Neural cell (in vitro differentiated cells): Measurements from ENCODE around the gene THAP4. TPM values are rescaled to one million over a fixed set of nuclear protein-coding genes. Genes with fewer than 3 reads are reported as not detected.

Experiments
- H2AFZ ChIP-seq: fragments of 200-600, 300-800 bp; sonication (generic), shearing (Covaris generic); 2 replicates; pipeline ENCODE4 v1.6.0; 2014; ENCODE audit warnings: low read depth, mild to moderate bottlenecking, antibody characterized with exemption, low read length, moderate library complexity
- H3F3A ChIP-seq: fragments of 200-600 bp; shearing (Covaris generic); 2 replicates; pipeline ENCODE4 v1.6.1; 2016; ENCODE audit warnings: mild to moderate bottlenecking, moderate library complexity, mixed read lengths, antibody characterized with exemption, low read length; ENCODE audit not compliant: insufficient read depth, poor library complexity, severe bottlenecking
- H3K27ac ChIP-seq: fragments of 200-600, 300-800 bp; sonication (generic), shearing (Covaris generic); 2 replicates; pipeline ENCODE4 v1.5.1; 2014; ENCODE audit warnings: mild to moderate bottlenecking, low read length, moderate library complexity
- H3K27me3 ChIP-seq: fragments of 300-800, 200-600 bp; sonication (generic), shearing (Covaris generic); 2 replicates; pipeline ENCODE4 v1.6.0; 2014; ENCODE audit warnings: mild to moderate bottlenecking, low read depth, low read length, moderate library complexity; ENCODE audit not compliant: insufficient read depth
- H3K36me3 ChIP-seq: fragments of 300-800, 200-600 bp; sonication (generic), shearing (Covaris generic); 2 replicates; pipeline ENCODE4 v1.5.1; 2014; ENCODE audit warnings: mild to moderate bottlenecking, antibody characterized with exemption, low read length, moderate library complexity; ENCODE audit not compliant: insufficient read depth
- H3K4me2 ChIP-seq: fragments of 300-800, 200-600 bp; sonication (generic), shearing (Covaris generic); 2 replicates; pipeline ENCODE4 v1.6.0; 2014; ENCODE audit warnings: mild to moderate bottlenecking, low read length
- H3K4me3 ChIP-seq: fragments of 300-800, 200-600 bp; sonication (generic), shearing (Covaris generic); 2 replicates; pipeline ENCODE4 v1.5.1; 2014; ENCODE audit warnings: mild to moderate bottlenecking, low read length, moderate library complexity
- H3K79me2 ChIP-seq: fragments of 200-600 bp; shearing (Covaris generic); replicated peaks from 2 replicates; pipeline ENCODE4 v1.6.0; 2014; ENCODE audit warnings: mild to moderate bottlenecking, low read length, moderate library complexity; ENCODE audit not compliant: insufficient read depth
- H3K9ac ChIP-seq: fragments of 300-800, 200-600 bp; sonication (generic), shearing (Covaris generic); 2 replicates; pipeline ENCODE4 v1.6.1; 2016; ENCODE audit warnings: mild to moderate bottlenecking, low read length, mixed read lengths
- H3K9me2 ChIP-seq: fragments of 200-600 bp; shearing (Covaris generic); 2 replicates; pipeline ENCODE4 v1.6.1; 2016; ENCODE audit warnings: mild to moderate bottlenecking, low read length, mixed read lengths; ENCODE audit not compliant: insufficient read depth
- H3K9me3 ChIP-seq: fragments of 200-600, 300-800 bp; sonication (generic), shearing (Covaris generic); 2 replicates; pipeline ENCODE4 v1.6.1; 2016; ENCODE audit warnings: mild to moderate bottlenecking, mixed run types, low read length, moderate library complexity, mixed read lengths
- H4K20me1 ChIP-seq: fragments of 200-600 bp; shearing (Covaris generic); 2 replicates; pipeline ENCODE4 v1.6.1; 2016; ENCODE audit warnings: mild to moderate bottlenecking, mixed run types; ENCODE audit not compliant: insufficient read depth
- EP300 ChIP-seq: fragments of 450-650 bp; conservative IDR thresholded peaks from 2 replicates; pipeline ENCODE4 v1.6.1; 2014; ENCODE audit warnings: antibody characterized with exemption, mild to moderate bottlenecking, moderate library complexity; ENCODE audit not compliant: poor library complexity, severe bottlenecking
- EZH2 ChIP-seq: fragments of 200-600, 300-800 bp; shearing (Covaris generic), sonication (generic); IDR thresholded peaks from 2 replicates; pipeline ENCODE4 v1.6.1; 2014; ENCODE audit warnings: antibody characterized with exemption, low read length, borderline replicate concordance, mild to moderate bottlenecking; ENCODE audit not compliant: insufficient read depth, poor library complexity, severe bottlenecking
- MXI1 ChIP-seq: fragments of 450-650 bp; conservative IDR thresholded peaks from 2 replicates; pipeline ENCODE4 v1.6.1; 2014; ENCODE audit warnings: antibody characterized with exemption, mild to moderate bottlenecking; ENCODE audit not compliant: poor library complexity, severe bottlenecking
- POLR2AphosphoS5 ChIP-seq: IDR thresholded peaks from 2 replicates; pipeline ENCODE4 v1.6.1; 2012
- RAD21 ChIP-seq: fragments of 450-650 bp; conservative IDR thresholded peaks from 2 replicates; pipeline ENCODE4 v1.6.1; 2014; ENCODE audit warnings: antibody characterized with exemption, mild to moderate bottlenecking, moderate library complexity
- SMC3 ChIP-seq: fragments of 450-650 bp; conservative IDR thresholded peaks from 2 replicates; pipeline ENCODE4 v1.6.1; 2014; ENCODE audit warnings: antibody characterized with exemption, mild to moderate bottlenecking, moderate library complexity; ENCODE audit not compliant: poor library complexity
- TAF1 ChIP-seq: IDR thresholded peaks from 2 replicates; pipeline ENCODE4 v1.6.1; 2012; ENCODE audit warnings: low read depth
- polyA plus RNA-seq: library from polyadenylated mRNA; depleted of rRNA; stranded (reverse); fragments of >200 nt; gene quantifications from 2 replicates; pipeline ENCODE4 v1.2.3, GENCODE V29; 2014
- TF ChIP-seq, protein P1 (sequence below): IDR thresholded peaks from 2 replicates; pipeline ENCODE4 v1.6.1; 2012; ENCODE audit warnings: borderline replicate concordance
- TF ChIP-seq, protein P2 (sequence below): fragments of 450-650 bp; IDR thresholded peaks from 2 replicates; pipeline ENCODE4 v1.5.1; 2014; ENCODE audit warnings: antibody characterized with exemption, mild to moderate bottlenecking, moderate library complexity; ENCODE audit not compliant: poor library complexity, severe bottlenecking

Gene THAP4
- polyA plus RNA-seq, 1 donor from 2014 or later, result 30.8 TPM

DNA sequence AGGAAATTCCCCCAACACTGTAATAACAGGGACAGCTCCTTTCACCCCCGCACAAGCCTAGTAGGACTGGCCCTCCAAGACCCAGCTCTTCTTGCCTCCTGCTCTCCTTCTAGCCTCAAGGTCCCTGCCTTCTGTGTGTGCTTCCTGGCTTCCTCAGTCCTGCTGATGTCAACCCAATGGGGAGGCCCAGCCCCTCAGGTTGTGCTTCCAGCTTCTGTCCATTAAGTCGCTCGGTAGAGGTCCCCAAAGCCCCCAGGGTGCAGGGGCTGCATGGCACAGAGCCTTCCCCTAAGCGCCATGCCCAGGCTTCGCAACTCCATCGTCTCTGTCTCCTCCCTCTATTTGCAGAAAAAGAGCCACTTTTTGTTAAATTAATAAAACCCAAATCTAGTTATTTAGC lies 39.4 kb downstream of the THAP4 start:
- H3K27ac ChIP-seq, result no peak overlapping the region
- H3K79me2 ChIP-seq, result no peaks in the 10 kb centered on the region
- H3K36me3 ChIP-seq, result no peaks in the 10 kb centered on the region
- no peaks in the 10 kb centered on the region for H4K20me1 ChIP-seq
- no peaks in the 10 kb centered on the region for H3K27me3 ChIP-seq
- H3F3A ChIP-seq, result no peaks in the 10 kb centered on the region
- H3K4me3 ChIP-seq, result no peak overlapping the region
- H3K4me2 ChIP-seq, result no peak overlapping the region
- H3K9me2 ChIP-seq, result no peaks in the 10 kb centered on the region
- H3K9ac ChIP-seq, result no peak overlapping the region
- H3K9me3 ChIP-seq, result no peaks in the 10 kb centered on the region
- TF ChIP-seq, protein P1, sequence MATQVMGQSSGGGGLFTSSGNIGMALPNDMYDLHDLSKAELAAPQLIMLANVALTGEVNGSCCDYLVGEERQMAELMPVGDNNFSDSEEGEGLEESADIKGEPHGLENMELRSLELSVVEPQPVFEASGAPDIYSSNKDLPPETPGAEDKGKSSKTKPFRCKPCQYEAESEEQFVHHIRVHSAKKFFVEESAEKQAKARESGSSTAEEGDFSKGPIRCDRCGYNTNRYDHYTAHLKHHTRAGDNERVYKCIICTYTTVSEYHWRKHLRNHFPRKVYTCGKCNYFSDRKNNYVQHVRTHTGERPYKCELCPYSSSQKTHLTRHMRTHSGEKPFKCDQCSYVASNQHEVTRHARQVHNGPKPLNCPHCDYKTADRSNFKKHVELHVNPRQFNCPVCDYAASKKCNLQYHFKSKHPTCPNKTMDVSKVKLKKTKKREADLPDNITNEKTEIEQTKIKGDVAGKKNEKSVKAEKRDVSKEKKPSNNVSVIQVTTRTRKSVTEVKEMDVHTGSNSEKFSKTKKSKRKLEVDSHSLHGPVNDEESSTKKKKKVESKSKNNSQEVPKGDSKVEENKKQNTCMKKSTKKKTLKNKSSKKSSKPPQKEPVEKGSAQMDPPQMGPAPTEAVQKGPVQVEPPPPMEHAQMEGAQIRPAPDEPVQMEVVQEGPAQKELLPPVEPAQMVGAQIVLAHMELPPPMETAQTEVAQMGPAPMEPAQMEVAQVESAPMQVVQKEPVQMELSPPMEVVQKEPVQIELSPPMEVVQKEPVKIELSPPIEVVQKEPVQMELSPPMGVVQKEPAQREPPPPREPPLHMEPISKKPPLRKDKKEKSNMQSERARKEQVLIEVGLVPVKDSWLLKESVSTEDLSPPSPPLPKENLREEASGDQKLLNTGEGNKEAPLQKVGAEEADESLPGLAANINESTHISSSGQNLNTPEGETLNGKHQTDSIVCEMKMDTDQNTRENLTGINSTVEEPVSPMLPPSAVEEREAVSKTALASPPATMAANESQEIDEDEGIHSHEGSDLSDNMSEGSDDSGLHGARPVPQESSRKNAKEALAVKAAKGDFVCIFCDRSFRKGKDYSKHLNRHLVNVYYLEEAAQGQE, result no peak
- TF ChIP-seq SMC3 (no peak), MXI1 (no peak), EZH2 (no peak), EP300 (no peak), TAF1 (no peak), RAD21 (no peak), POLR2AphosphoS5 (no peak)
- TF ChIP-seq, protein P2, sequence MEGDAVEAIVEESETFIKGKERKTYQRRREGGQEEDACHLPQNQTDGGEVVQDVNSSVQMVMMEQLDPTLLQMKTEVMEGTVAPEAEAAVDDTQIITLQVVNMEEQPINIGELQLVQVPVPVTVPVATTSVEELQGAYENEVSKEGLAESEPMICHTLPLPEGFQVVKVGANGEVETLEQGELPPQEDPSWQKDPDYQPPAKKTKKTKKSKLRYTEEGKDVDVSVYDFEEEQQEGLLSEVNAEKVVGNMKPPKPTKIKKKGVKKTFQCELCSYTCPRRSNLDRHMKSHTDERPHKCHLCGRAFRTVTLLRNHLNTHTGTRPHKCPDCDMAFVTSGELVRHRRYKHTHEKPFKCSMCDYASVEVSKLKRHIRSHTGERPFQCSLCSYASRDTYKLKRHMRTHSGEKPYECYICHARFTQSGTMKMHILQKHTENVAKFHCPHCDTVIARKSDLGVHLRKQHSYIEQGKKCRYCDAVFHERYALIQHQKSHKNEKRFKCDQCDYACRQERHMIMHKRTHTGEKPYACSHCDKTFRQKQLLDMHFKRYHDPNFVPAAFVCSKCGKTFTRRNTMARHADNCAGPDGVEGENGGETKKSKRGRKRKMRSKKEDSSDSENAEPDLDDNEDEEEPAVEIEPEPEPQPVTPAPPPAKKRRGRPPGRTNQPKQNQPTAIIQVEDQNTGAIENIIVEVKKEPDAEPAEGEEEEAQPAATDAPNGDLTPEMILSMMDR, result no peak
- H2AFZ ChIP-seq, result no peak overlapping the region

DNA sequence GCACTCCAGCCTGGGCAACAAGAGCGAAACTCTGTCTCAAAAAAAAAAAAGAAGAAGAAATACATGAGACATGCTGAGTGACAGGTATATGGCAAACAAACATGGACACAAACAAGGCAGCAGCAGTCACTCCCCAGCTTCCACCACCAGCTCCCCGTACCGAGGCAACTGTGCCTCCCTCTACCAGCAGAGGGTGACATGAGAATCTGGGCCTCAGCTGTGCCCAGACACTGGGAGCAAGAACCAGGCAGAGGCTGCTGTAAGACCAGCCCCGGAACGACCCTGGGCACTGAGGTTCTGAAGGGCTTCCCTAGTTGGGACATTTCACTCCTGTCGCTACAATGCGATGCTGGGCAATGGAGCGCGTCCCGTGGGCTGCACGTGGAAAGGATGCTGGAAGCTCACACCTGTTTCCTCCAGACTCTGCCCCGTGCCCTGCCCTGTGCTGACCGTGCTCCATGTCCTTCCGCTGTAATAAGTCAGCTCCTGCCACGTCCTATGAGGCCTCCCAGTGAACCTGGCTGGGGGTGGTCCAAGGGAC lies 41.3 kb downstream of the THAP4 start:
- no peaks in the 10 kb centered on the region for H3F3A ChIP-seq
- H3K79me2 ChIP-seq, result no peaks in the 10 kb centered on the region
- H3K27ac ChIP-seq, result no peak overlapping the region
- H3K4me2 ChIP-seq, result no peak overlapping the region
- H3K9me3 ChIP-seq, result no peaks in the 10 kb centered on the region
- no peaks in the 10 kb centered on the region for H3K9me2 ChIP-seq
- H3K36me3 ChIP-seq, result no peaks in the 10 kb centered on the region
- TF ChIP-seq MXI1, result no peak
- TF ChIP-seq TAF1, result no peak
- no peak overlapping the region for H3K9ac ChIP-seq
- no peak overlapping the region for H3K4me3 ChIP-seq
- no peak overlapping the region for H2AFZ ChIP-seq
- H3K27me3 ChIP-seq, result no peaks in the 10 kb centered on the region
- H4K20me1 ChIP-seq, result no peaks in the 10 kb centered on the region

DNA sequence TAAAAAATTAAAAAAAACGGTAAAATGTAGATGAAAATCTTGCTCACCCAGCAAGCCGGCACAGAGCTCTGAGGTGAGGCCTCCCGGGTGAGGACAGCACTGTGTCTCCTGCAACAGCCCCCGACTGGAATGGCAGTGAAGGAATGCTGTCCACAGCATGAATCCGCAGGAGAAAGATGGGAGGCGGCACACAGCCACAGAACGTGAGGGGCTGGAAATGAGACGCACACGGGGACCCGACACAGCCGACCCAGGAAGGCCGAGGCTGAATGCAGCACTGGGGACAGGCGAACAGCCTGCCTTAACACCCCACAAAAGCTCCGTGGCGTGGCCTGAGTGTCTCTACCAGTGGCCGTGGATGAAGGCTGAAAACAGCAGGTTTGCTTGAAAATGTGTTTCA lies 43.7 kb downstream of the THAP4 start:
- Histone ChIP-seq H3K9me3 (no peaks in the 10 kb centered on the region), H3K79me2 (no peaks in the 10 kb centered on the region), H3K4me2 (no peak overlapping the region), H3K27me3 (no peaks in the 10 kb centered on the region), H3K27ac (no peak overlapping the region), H2AFZ (no peak overlapping the region), H3K9me2 (no peaks in the 10 kb centered on the region), H3K36me3 (no peaks in the 10 kb centered on the region), H3F3A (no peaks in the 10 kb centered on the region), H3K4me3 (no peak overlapping the region), H4K20me1 (no peaks in the 10 kb centered on the region), H3K9ac (no peak overlapping the region)
- TF ChIP-seq, protein P2, result no peak
- TF ChIP-seq POLR2AphosphoS5 (no peak), TAF1 (no peak), EP300 (no peak)
